GM10248 (cell line): Measurements from ENCODE around the gene HES7.

Source experiments
- CTCF ChIA-PET: fragments of 300-600 bp; sonication (Branson Sonifier 250); formaldehyde crosslinking; extraction: SDS; loops from one replicate; lab custom pipeline; 2021; ENCODE audit warnings: antibody characterized with exemption; lab: Yijun Ruan, JAX
- POLR2A ChIA-PET: fragments of 350-650 bp; sonication (Branson Sonifier 250); formaldehyde crosslinking; extraction: SDS; loops from one replicate; lab custom pipeline; 2020; ENCODE audit warnings: antibody characterized with exemption; lab: Yijun Ruan, JAX
- DNase-seq: peaks from one replicate; pipeline ENCODE4 v3.0.0; 2012; ENCODE audit errors: extremely low spot score
- CTCF ChIP-seq: IDR thresholded peaks from 2 replicates; pipeline ENCODE4 v1.5.1; 2012; ENCODE audit warnings: mild to moderate bottlenecking, low read depth; ENCODE audit errors: extremely low read depth, missing control alignments, control extremely low read depth

HES7 gene

GRCh38 chr17:8071496-8071895 is 52.4 kb downstream of the HES7 start:
- ChIA-PET POLR2A (no interaction called here), CTCF (interaction anchor here (0.8 to 13.8 kb wide), 6 partner anchors 8 to 82 kb away, joined by 3 to 299 read pairs (median 16); partner anchors contain the start of genes ALOX12B and ALOXE3)
- no peak for TF ChIP-seq CTCF
- DNase-seq = no peak
